ENCODE results near the gene RGS19. TPM values are rescaled to one million over a fixed set of nuclear protein-coding genes. Genes with fewer than 3 reads are reported as not detected.

Gene RGS19, protein sequence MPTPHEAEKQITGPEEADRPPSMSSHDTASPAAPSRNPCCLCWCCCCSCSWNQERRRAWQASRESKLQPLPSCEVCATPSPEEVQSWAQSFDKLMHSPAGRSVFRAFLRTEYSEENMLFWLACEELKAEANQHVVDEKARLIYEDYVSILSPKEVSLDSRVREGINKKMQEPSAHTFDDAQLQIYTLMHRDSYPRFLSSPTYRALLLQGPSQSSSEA
- 17.0 and 17.5 TPM in 2 replicates for total RNA-seq

DNA sequence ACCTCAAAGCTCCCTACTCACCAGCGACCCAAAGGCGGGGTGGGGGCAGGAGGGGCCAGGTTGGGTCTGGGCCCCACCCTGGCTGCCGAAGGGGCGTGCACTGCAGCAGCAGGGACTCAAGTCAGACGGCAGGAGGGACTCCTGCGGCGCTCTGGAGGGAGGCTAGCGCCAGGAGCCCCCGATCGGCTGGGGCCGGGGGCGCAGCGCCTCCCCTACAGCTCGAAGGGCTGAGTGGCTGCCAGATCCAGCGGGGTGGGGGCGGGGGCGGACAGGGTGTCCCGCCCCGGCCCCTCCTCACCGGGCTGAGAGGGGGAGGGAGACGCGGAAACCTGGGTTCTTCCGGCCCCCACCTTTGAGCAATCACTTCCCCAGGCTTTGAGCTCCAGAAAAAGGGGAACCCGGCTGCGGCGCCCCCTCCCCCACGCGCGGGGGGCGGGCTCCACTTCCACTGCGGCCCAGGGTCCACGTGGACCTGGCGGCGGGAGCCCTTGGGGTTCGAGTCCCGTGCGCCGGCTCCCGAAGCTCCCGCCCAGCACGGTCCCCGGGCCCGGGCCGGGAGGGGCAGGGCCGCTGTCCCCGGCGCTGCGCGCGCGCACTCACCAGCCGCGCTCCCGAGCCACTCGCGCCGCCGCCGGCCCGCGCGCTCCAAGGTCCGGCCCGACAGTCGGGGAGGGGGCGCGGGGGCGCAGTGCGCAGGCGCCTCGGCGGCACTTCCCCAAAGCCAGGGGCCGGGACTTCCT, at the start of gene RGS19:
Gene RGS19, minus strand, starts transcription at position 246 of the 740 bp plus-strand sequence. CDS start 2,632 bp downstream, outside the sequence.

DNA sequence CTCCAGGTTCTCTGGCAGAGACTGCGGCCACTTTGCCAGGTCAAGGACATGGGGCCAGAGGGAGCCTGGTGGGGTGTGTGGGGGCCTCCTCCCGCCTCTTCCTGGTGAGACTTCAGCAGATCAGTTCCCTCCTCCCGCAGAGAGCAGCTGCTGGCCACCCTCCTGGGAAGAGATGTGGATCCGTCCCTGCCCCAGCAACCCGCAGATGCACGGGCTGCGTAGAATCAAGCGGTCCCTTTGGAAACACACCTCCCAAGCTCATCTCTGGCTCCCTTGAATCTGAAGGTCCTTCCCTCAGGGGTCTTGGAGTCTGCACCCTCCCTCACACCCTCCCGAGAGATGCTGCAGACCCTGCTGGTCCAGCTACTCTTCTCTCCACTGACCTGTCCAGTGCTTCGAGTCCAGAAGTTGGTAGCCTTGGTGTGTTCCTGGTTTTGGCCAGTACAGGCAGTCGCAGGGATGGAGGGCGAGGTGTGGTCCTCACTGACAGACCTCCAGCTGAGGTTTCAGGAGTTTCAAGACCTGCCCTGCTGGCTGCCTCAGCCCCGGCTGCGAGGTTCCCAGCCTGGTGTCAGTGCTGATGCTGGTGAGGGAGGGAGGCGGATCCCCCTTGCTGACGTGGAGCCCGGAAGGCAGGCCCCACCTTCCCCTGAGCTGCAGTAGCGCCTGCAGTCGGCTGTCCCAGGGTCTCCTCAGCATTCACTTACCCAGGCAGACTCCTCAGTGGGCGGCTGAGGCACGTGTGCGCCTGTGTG, 27.8 kb upstream of the RGS19 start, which contains the start of gene NPBWR2:
Gene NPBWR2, minus strand, starts transcription at position 585 of the 755 bp plus-strand sequence. CDS start 734 bp downstream, outside the sequence.

DNA sequence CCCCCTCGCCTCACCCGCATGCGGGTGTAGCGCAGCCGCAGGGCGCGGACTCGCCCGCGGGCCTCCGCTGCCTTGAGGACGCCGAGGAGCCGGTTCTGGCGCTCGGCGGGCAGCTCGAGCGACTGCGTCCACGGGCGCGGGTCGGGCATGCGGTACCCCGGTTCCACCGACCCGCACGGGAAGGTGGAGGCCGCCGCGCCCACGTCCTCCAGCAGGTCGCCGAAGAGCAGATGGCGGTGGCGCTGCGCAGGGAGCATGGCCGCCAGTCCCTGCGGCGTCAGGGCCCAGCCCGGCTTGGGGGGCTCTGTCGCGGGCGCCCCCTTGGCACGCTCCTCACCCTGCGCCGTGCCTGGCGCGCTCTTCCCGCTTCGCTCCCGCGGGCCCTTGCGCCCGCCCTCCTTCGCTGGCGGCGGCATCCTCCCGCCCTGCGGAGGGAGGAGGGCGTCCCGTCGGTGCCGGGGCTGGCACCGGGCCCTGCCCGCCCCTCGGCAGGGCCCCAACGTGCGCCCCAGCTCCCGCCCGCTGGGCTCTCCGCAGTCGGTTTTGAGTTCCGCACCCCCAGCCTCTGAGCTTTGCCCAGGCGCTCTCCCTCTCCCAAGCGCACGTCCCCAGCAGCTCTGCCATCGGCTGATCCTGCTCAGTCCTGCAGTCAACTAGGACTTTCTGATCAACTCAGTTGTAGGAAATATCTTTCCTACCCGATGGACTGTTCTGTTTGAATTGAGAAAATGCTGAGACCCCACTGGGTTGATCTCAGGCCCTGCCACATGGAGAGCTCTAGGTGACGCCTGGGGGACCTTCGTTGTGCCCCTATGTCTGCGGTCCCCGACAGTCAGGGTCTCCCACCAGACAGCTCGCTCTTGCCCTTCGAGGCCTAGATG, 4.7 kb upstream of the RGS19 start, which contains the start of gene LKAAEAR1:
Gene LKAAEAR1, minus strand, starts transcription at position 595 of the 881 bp plus-strand sequence. Its CDS starts 179 bp downstream, at position 416.

DNA sequence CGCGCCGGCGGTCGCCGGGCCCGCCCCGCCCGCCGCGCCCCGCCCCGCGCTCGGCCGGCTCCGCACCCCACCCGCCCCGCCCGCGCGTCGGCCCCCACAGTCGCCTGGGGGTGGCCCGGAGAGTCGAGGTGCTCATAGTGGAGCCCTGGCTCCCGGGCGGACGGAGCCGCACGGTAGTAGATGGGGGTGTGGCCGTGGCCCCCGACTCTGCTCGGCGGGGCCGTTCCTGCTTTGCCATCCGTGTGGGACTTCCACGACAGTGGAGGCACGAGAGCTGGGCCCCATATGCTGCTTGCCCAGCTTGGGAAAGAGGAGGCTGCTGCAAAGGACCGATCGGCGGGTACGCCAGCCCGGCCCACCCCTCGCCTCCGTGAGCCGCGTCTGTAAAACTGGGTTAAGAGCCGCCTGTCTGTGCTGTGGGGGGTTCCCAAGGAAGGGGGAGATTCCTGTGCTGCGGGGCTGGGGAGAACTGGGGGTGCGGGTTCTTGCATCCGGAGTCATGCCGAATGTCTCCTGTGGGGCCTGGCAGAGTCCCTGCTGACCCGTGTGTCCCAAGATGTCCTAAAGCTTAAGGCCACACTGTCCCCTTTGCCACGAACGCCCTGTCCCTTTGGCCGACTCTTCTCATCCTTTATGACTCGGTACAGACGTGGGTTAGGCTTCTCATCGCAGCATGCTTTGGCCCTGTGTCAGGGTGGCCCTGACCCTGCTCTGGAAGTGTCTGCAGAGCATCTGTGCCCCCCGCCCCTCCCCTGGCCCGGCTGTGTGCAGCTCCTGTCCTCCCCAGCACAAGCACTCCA, 895 bp upstream of the RGS19 start, which contains the start of gene OPRL1:
Gene OPRL1, plus strand, starts transcription at position 70 of the 800 bp plus-strand sequence. CDS start 12,639 bp downstream, outside the sequence.

DNA sequence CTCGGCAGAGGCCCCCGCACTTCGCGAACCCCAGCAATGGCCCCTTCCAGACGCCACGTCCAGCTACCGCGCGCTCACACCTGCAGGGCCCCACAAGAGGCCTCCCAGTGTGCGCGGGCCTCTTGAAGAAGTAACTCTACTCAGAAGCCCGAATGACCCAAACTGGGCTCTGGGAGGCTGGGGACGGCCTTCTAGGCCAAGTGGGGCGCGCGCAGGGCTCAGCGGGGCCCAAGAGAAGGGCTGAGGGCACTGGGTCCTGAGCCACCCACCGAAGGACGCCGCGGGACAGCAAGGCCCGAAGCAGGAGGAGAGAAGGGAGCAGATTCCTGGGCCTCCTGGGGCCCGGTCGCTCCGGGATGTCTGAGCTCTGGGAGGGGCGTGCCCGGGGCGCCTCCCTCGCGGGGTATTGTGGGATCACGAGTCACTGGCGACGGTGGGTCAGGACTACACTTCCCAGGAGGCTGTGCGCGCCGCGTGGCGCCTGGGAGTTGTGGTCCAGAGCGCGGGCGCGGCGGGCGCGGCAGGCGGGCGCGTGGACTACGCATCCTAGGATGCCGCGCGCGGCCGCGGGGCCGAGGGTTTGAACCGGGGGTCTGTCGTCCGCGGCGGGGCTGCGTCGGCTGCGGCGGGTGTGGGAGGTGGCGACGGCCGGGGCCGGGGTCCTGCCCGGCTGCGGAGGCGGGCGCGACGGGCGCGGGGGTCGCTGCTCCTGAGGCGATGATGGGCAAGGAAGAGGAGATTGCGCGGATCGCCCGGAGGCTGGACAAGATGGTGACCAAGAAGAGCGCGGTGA, 16.5 kb downstream of the RGS19 start, which contains the start of gene TCEA2:
Gene TCEA2, plus strand, starts transcription at position 603 of the 793 bp plus-strand sequence. Its CDS starts 115 bp downstream, at position 718.

DNA sequence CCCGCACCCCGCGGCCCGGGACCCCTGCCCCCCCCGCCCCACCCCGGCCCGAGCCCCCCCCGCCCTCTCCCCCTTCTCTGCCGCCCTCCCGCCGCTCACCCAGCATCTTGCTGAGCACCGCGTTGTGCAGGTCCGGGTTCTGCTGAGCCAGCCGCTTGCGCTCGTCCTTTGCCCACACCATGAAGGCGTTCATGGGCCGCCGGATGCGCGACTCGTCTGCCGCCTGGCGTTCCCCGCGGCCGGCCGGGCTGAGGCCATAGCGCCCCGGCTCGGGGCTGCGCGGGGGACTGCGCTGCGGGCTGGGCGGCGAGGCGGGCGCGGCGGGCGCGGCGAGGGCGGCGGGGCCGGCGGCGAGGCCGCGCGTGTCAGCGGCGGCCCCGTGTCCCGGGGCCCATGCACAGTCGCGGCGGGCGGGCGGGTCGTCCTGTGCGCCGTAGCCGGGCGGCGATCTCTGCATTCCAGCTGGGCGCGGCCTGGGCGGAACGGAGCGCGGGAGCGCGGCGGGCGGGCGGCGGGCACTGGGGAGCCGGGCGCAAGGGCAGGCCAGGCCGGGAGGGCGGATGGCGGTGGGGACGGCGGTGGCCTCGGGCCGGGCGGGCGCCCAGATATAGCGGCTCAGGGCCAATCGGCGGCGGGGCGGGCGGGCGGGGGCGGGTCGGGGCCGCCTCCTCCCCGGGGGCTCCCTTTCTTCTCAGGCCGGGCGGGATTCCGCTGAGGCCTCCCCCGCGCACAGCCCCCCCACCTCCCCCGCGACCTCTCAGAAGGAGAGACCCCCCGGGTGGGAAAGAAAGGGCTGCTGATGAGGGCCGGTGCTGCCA, 30.0 kb downstream of the RGS19 start, which contains the start of gene SOX18:
Gene SOX18, minus strand, starts transcription at position 580 of the 818 bp plus-strand sequence. Its CDS starts 123 bp downstream, at position 457.

DNA sequence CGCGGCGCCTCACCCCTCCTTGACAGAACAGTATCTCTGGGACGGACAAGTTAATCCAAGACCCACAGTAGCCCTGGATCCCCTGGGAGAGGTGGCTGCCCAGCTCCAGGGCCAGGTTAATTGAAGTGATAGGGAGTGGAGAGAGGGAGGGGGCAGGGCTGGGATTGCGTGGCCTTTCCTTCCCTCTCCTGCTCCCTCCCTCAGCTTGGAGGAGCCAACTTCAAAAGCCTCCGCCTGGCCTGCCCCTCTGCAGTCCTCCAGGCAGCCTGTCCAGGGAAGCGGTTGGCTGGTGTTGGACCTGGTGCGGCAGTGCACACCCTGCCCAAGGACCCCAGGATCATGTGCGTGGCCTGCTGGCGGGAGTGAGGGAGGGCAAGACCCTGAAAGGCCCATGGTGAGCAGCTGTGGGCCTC, 43.4 kb downstream of the RGS19 start, which contains the start of gene C20orf204:
Gene C20orf204, plus strand, starts transcription at position 250 of the 413 bp plus-strand sequence. Its CDS starts 142 bp downstream, at position 392.

Other genes with a start within 250 kb of the RGS19 start
- gene ZBTB46, start 248.3 kb downstream of the RGS19 start, total RNA-seq = 7.8 and 12.8 TPM in 2 replicates
- not detected in 2 replicates for gene ABHD16B, start 218.0 kb downstream of the RGS19 start, total RNA-seq
- 101 and 131 TPM in 2 replicates for gene TPD52L2, start 214.2 kb downstream of the RGS19 start, total RNA-seq
- gene DNAJC5, start 184.4 kb downstream of the RGS19 start, total RNA-seq = 82.5 and 84.7 TPM in 2 replicates
- gene UCKL1, start 123.1 kb downstream of the RGS19 start, total RNA-seq = 25.3 and 29.2 TPM in 2 replicates
- 9.9 and 10.3 TPM in 2 replicates for gene ZNF512B, start 109.6 kb downstream of the RGS19 start, total RNA-seq
- gene SAMD10, start 99.9 kb downstream of the RGS19 start, total RNA-seq = 1.8 and 2.2 TPM in 2 replicates
- 76.2 and 81.9 TPM in 2 replicates for gene PRPF6, start 98.4 kb downstream of the RGS19 start, total RNA-seq
- gene C20orf204, start 43.3 kb downstream of the RGS19 start, total RNA-seq = 1.9 TPM in 2 replicates
- 16.0 and 23.7 TPM in 2 replicates for gene SOX18, start 29.9 kb downstream of the RGS19 start, total RNA-seq
- 25.1 and 39.3 TPM in 2 replicates for gene TCEA2, start 16.3 kb downstream of the RGS19 start, total RNA-seq
- 1.3 and 2.6 TPM in 2 replicates for gene OPRL1, start 564 bp upstream of the RGS19 start, total RNA-seq
- not detected in 2 replicates for gene LKAAEAR1, start 4.9 kb upstream of the RGS19 start, total RNA-seq
- not detected in 2 replicates for gene NPBWR2, start 28.0 kb upstream of the RGS19 start, total RNA-seq
- not detected in 2 replicates for gene MYT1, start 84.9 kb upstream of the RGS19 start, total RNA-seq
- 32.5 and 41.4 TPM in 2 replicates for gene PCMTD2, start 176.2 kb upstream of the RGS19 start, total RNA-seq